Progenitor cell of endocrine pancreas (in vitro differentiated cells): ENCODE measurements around the gene ARID3C. TPM values are rescaled to one million over a fixed set of nuclear protein-coding genes. Genes with fewer than 3 reads are reported as not detected.

Experiments
- DNase-seq: peaks from one replicate; pipeline ENCODE4 v3.0.0; 2021; ENCODE audit warnings: low spot score; ENCODE audit not compliant: unreplicated experiment
- H3K27ac Mint-ChIP-seq: 2 replicates; pipeline ENCODE4 v1.8.0; 2021; ENCODE audit warnings: mild to moderate bottlenecking, moderate library complexity, mixed read lengths
- H3K27me3 Mint-ChIP-seq: 2 replicates; pipeline ENCODE4 v1.8.0; 2021; ENCODE audit warnings: mixed read lengths
- H3K36me3 Mint-ChIP-seq: 2 replicates; pipeline ENCODE4 v1.8.0; 2022; ENCODE audit warnings: mixed read lengths; ENCODE audit not compliant: insufficient read depth
- H3K4me1 Mint-ChIP-seq: 2 replicates; pipeline ENCODE4 v1.8.0; 2021; ENCODE audit warnings: low read depth, mixed read lengths
- H3K4me3 Mint-ChIP-seq: 2 replicates; pipeline ENCODE4 v1.8.0; 2021; ENCODE audit warnings: low read depth, mild to moderate bottlenecking, moderate library complexity, mixed read lengths
- H3K9me3 Mint-ChIP-seq: 2 replicates; pipeline ENCODE4 v1.8.0; 2021; ENCODE audit warnings: low read depth, mixed read lengths
- total RNA-seq: library from RNA; stranded (reverse); gene quantifications from 2 replicates; pipeline ENCODE4 v1.2.1, GENCODE V29; 2021
- TF ChIP-seq, protein P1 (sequence below): fragments of 200-600 bp; sonication (generic); IDR thresholded peaks from one replicate; pipeline ENCODE4 v1.5.0; 2021; ENCODE audit warnings: antibody characterized with exemption, mild to moderate bottlenecking; ENCODE audit not compliant: unreplicated experiment

ARID3C gene
- total RNA-seq, 1 donor from 2014 or later, result 12.0 TPM

- no peak for DNase-seq
- Mint-ChIP-seq H3K9me3 (no peaks in the 10 kb centered on the region), H3K27me3 (peaks cover 14% of the 10 kb centered on the region), H3K36me3 (no peaks in the 10 kb centered on the region), H3K4me1 (peaks cover 38% of the 10 kb centered on the region), H3K4me3 (no peak overlapping the region), H3K27ac (no peak overlapping the region)
- TF ChIP-seq, protein P1, sequence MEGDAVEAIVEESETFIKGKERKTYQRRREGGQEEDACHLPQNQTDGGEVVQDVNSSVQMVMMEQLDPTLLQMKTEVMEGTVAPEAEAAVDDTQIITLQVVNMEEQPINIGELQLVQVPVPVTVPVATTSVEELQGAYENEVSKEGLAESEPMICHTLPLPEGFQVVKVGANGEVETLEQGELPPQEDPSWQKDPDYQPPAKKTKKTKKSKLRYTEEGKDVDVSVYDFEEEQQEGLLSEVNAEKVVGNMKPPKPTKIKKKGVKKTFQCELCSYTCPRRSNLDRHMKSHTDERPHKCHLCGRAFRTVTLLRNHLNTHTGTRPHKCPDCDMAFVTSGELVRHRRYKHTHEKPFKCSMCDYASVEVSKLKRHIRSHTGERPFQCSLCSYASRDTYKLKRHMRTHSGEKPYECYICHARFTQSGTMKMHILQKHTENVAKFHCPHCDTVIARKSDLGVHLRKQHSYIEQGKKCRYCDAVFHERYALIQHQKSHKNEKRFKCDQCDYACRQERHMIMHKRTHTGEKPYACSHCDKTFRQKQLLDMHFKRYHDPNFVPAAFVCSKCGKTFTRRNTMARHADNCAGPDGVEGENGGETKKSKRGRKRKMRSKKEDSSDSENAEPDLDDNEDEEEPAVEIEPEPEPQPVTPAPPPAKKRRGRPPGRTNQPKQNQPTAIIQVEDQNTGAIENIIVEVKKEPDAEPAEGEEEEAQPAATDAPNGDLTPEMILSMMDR, result no peak
Observed at GRCh38 chr9:34623374-34624235, 5.3 kb downstream of the ARID3C start.

- H3K27me3 Mint-ChIP-seq, result no peaks in the 10 kb centered on the region
- TF ChIP-seq, protein P1, result no peak
- peak within 1 kb of the TSS; percentile 91 for H3K27ac Mint-ChIP-seq
- H3K4me3 Mint-ChIP-seq, result peak within 1 kb of the TSS; percentile 91
- peak; percentile 67 for DNase-seq
- peaks cover 20% of the 10 kb centered on the region for H3K4me1 Mint-ChIP-seq
- peaks cover 8% of the 10 kb centered on the region for H3K36me3 Mint-ChIP-seq
- no peaks in the 10 kb centered on the region for H3K9me3 Mint-ChIP-seq
Observed at GRCh38 chr9:34620061-34620994, 8.5 kb downstream of the ARID3C start, which contains the start of gene DCTN3. DCTN3 (minus strand) TSS chr9:34620495; CDS start chr9:34620464, 31 bp downstream.

GRCh38 chr9:34615132-34615531 is 13.7 kb downstream of the ARID3C start:
- TF ChIP-seq, protein P1, result no peak
- peaks cover 10% of the 10 kb centered on the region for H3K36me3 Mint-ChIP-seq
- peaks cover 20% of the 10 kb centered on the region for H3K4me1 Mint-ChIP-seq
- no peak for DNase-seq
- H3K27ac Mint-ChIP-seq, result no peak overlapping the region
- no peaks in the 10 kb centered on the region for H3K9me3 Mint-ChIP-seq
- no peaks in the 10 kb centered on the region for H3K27me3 Mint-ChIP-seq
- H3K4me3 Mint-ChIP-seq, result no peak overlapping the region

DNA sequence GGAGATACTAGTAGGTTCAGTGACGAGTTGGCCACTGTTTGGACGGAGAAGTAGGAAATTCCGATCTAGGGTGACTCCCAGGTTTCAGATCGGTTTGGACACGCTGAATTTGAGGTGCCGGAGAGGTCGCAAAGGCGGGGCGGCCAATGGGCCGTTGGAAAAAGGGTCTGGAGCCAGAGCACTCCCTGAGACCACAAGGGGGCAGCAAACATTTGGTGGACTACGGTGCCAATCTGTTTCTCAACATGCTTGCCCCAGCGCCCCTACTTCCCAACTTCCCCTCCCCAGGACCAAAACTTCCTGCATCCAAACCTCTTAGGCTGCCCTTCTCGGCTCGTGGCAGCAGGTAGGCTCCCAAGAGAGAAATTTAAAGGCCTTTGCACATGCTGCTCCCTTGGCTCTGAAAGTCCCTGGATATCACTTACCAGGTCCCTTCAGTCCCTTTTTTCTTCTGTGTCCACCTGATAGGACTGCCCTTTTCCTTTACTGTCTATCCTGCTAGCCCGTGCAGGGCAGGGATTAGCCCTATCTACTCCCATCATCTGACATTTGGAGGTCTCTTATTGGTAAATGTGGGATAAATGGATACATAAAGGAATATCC is 16.0 kb downstream of the ARID3C start:
- peak overlapping the region; percentile 81 for H3K27ac Mint-ChIP-seq
- H3K27me3 Mint-ChIP-seq, result no peaks in the 10 kb centered on the region
- H3K4me3 Mint-ChIP-seq, result peak overlapping the region; percentile 75
- no peaks in the 10 kb centered on the region for H3K9me3 Mint-ChIP-seq
- peaks cover 9% of the 10 kb centered on the region for H3K4me1 Mint-ChIP-seq
- peak; percentile 64 for DNase-seq
- TF ChIP-seq, protein P1, result peak; percentile 90
- peaks cover 10% of the 10 kb centered on the region for H3K36me3 Mint-ChIP-seq
